Progenitor cell of endocrine pancreas (in vitro differentiated cells): ENCODE data around the gene DGCR2. TPM values are rescaled to one million over a fixed set of nuclear protein-coding genes. Genes with fewer than 3 reads are reported as not detected.
A peak's percentile ranks its signal among the peaks of the same experiment; 100 is the strongest.

Experiments
- DNase-seq: peaks from one replicate; pipeline ENCODE4 v3.0.0; 2021; ENCODE audit warnings: low spot score; ENCODE audit not compliant: unreplicated experiment
- H3K27ac Mint-ChIP-seq: 2 replicates; pipeline ENCODE4 v1.8.0; 2021; ENCODE audit warnings: mild to moderate bottlenecking, moderate library complexity, mixed read lengths
- H3K27me3 Mint-ChIP-seq: 2 replicates; pipeline ENCODE4 v1.8.0; 2021; ENCODE audit warnings: mixed read lengths
- H3K36me3 Mint-ChIP-seq: 2 replicates; pipeline ENCODE4 v1.8.0; 2022; ENCODE audit warnings: mixed read lengths; ENCODE audit not compliant: insufficient read depth
- H3K4me1 Mint-ChIP-seq: 2 replicates; pipeline ENCODE4 v1.8.0; 2021; ENCODE audit warnings: low read depth, mixed read lengths
- H3K4me3 Mint-ChIP-seq: 2 replicates; pipeline ENCODE4 v1.8.0; 2021; ENCODE audit warnings: low read depth, mild to moderate bottlenecking, moderate library complexity, mixed read lengths
- H3K9me3 Mint-ChIP-seq: 2 replicates; pipeline ENCODE4 v1.8.0; 2021; ENCODE audit warnings: low read depth, mixed read lengths
- CTCF ChIP-seq: fragments of 200-600 bp; sonication (generic); IDR thresholded peaks from one replicate; pipeline ENCODE4 v1.5.0; 2021; ENCODE audit warnings: antibody characterized with exemption, mild to moderate bottlenecking; ENCODE audit not compliant: unreplicated experiment
- total RNA-seq: library from RNA; stranded (reverse); gene quantifications from 2 replicates; pipeline ENCODE4 v1.2.1, GENCODE V29; 2021

The DGCR2 gene
- total RNA-seq, 1 donor from 2014 or later = 89.1 TPM

GRCh38 chr22:19109198-19110063 lies 12.8 kb downstream of the DGCR2 start:
- Mint-ChIP-seq H3K9me3 (no peaks in the 10 kb centered on the region), H3K36me3 (no peaks in the 10 kb centered on the region), H3K27me3 (no peaks in the 10 kb centered on the region), H3K4me1 (peaks cover 5% of the 10 kb centered on the region), H3K4me3 (no peak overlapping the region), H3K27ac (peak overlapping the region; percentile 3)
- DNase-seq = no peak
- no peak for TF ChIP-seq CTCF

- DNase-seq = no peak
- peaks cover 9% of the 10 kb centered on the region for H3K4me1 Mint-ChIP-seq
- no peaks in the 10 kb centered on the region for H3K27me3 Mint-ChIP-seq
- peaks cover 2% of the 10 kb centered on the region for H3K36me3 Mint-ChIP-seq
- H3K4me3 Mint-ChIP-seq = no peak overlapping the region
- no peak overlapping the region for H3K27ac Mint-ChIP-seq
- H3K9me3 Mint-ChIP-seq = no peaks in the 10 kb centered on the region
- no peak for TF ChIP-seq CTCF
Measured at GRCh38 chr22:19108807-19109197, 13.4 kb downstream of the DGCR2 start.

- no peak overlapping the region for H3K4me3 Mint-ChIP-seq
- H3K4me1 Mint-ChIP-seq = peaks cover 9% of the 10 kb centered on the region
- no peak for DNase-seq
- peaks cover 3% of the 10 kb centered on the region for H3K36me3 Mint-ChIP-seq
- no peak for TF ChIP-seq CTCF
- H3K9me3 Mint-ChIP-seq = no peaks in the 10 kb centered on the region
- no peaks in the 10 kb centered on the region for H3K27me3 Mint-ChIP-seq
- H3K27ac Mint-ChIP-seq = no peak overlapping the region
Measured at GRCh38 chr22:19107730-19108074, 14.5 kb downstream of the DGCR2 start.

GRCh38 chr22:19106886-19107729 lies 15.1 kb downstream of the DGCR2 start:
- H3K4me1 Mint-ChIP-seq = peaks cover 9% of the 10 kb centered on the region
- H3K36me3 Mint-ChIP-seq = peaks cover 3% of the 10 kb centered on the region
- no peak overlapping the region for H3K4me3 Mint-ChIP-seq
- TF ChIP-seq CTCF = no peak
- no peaks in the 10 kb centered on the region for H3K9me3 Mint-ChIP-seq
- no peaks in the 10 kb centered on the region for H3K27me3 Mint-ChIP-seq
- DNase-seq = no peak
- H3K27ac Mint-ChIP-seq = peak overlapping the region; percentile 47

GRCh38 chr22:19105867-19106802 lies 16.1 kb downstream of the DGCR2 start:
- peak; percentile 35 for TF ChIP-seq CTCF
- no peak for DNase-seq
- peaks cover 6% of the 10 kb centered on the region for H3K36me3 Mint-ChIP-seq
- H3K9me3 Mint-ChIP-seq = no peaks in the 10 kb centered on the region
- H3K27ac Mint-ChIP-seq = no peak overlapping the region
- no peak overlapping the region for H3K4me3 Mint-ChIP-seq
- H3K27me3 Mint-ChIP-seq = no peaks in the 10 kb centered on the region
- H3K4me1 Mint-ChIP-seq = peaks cover 9% of the 10 kb centered on the region
